HG03039 (cell line): ENCODE measurements around the gene RASEF.
"Not testable (repeated sequence)": the region's sequence is repeated elsewhere in the genome, so short reads cannot be mapped to it uniquely, and the experiment has no call there.

Source experiments
- ATAC-seq: cut with Tn5 transposase; IDR thresholded peaks from one replicate; pipeline ENCODE4 v1.9.1; 2021; ENCODE audit warnings: mild to moderate bottlenecking, moderate library complexity; ENCODE audit not compliant: unreplicated experiment

The RASEF gene

GRCh38 chr9:83062651-83063527 lies at the start of gene RASEF:
Gene RASEF, minus strand, starts transcription at chr9:83063142. Its CDS starts 275 bp downstream, at chr9:83062867.
- ATAC-seq: no peak

DNA sequence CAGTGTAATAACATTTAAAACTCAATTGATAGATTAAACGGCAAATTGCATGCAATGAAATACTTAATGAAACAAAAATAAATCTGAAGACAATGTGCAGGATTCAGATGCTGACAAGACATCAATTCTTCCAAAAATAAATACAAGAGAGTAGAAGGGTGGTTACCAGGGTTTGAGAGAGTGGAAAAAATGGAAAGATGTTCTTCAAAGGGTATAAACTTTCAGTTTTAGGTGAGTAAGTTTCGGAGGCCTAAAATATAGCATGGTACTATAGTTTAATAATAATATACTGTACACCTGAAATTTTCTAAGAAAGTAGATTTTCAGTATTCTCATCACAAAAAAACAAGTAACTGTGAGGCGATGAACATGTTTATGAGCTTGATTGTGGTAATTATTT lies 48.2 kb upstream of the RASEF start:
- ATAC-seq: no peak

- ATAC-seq: no peak
Observed at GRCh38 chr9:83109296-83109695, 46.4 kb upstream of the RASEF start.

DNA sequence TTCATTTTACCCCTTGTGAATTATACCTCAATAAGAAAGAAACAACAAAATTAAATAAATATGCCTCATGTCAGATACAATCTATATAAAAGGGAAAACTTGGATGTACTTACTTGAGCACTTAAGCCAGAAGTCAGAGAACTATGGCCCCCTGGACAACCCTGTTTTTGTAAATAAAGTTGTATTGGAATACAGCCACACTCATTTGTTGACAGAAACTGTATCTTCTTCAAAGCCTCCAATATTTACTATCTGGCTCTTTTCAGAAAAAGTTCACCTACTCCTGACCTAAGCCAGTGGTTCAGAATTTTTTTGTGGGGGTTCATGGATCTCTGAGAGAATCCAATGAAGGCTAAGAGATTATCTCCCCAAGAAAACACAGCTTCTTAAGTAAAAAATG lies 45.3 kb upstream of the RASEF start:
- no peak for ATAC-seq

- ATAC-seq: no peak
Observed at GRCh38 chr9:83106772-83107171, 43.8 kb upstream of the RASEF start.

- ATAC-seq: no peak
Observed at GRCh38 chr9:83106263-83106662, 43.3 kb upstream of the RASEF start.

- ATAC-seq: no peak
Observed at GRCh38 chr9:83097633-83098032, 34.7 kb upstream of the RASEF start.

- ATAC-seq: not testable (repeated sequence)
Observed at GRCh38 chr9:83093311-83093710, 30.4 kb upstream of the RASEF start.

DNA sequence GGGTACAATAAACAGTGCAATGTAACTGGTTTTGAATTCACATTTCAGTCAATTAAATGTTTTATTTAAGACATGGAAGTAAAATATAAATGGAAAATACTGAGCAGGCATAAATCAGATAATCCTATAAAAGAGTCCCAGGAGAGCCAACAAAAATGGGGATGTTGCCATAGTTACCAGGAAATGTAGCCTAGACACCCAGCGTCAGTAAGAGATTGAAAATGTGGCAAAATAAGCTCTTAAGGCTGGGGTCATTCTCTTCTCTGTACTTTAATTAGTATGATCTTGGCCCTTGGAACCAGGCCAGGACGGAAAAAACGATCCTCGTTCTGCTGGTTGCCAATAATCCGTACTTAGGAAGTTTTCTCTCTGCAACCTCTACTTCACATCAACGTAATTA lies 18.9 kb upstream of the RASEF start:
- no peak for ATAC-seq

DNA sequence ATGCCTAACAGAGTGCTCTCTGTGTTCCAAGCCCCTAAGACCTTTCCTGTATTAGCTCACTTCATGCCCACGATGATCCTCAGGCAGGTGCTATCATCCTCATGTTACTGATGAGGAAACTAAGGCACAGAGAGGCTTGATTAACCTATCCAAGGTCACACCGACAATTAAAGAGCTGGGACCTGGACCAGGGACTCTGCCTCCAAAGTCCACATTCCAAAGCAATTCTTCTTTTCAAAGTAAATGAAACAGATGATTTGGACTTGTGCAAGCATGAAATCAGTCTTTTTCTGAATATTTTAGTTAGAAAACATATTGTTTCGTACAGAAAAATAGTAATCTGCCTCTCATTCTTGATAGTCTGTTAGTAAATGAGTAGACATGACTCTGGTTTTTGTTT lies 18.1 kb upstream of the RASEF start:
- no peak for ATAC-seq

DNA sequence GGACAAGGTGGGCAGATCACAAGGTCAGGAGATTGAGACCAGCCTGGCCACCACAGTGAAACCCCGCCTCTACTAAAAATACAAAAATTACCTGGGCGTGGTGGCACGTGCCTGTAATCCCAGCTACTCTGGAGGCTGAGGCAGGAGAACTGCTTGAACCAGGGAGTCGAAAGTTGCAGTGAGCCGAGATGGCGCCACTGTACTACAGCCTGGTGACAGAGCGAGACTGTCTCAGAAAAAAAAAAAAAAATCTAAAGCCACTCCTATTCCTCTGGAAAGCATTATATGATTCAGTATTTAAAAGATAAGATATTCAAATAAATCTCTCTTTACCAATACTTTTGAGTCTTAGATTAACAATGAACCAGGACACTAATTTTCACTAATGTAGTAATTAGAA lies 13.0 kb upstream of the RASEF start:
- not testable (repeated sequence) for ATAC-seq

- not testable (repeated sequence) for ATAC-seq
Observed at GRCh38 chr9:83072498-83072897, 9.6 kb upstream of the RASEF start.

DNA sequence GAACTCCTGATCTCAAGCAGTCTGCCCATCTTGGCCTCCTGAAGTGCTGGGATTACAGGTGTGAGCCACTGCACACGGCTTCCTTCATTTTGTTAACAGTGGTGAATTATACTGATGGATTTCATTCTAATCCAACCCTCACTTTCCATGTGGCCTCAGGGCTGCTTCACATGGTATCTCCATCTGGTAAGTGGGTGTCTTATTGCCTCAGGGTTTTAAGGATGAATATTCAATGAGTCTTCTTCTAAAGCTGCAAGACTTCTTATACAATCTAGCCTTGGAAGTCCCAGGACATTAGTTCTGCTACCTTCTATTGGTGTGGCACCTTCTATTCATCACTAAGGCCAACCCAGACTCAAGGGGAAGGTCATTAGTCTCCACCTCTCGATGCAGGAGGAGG lies 8.7 kb upstream of the RASEF start:
- no peak for ATAC-seq

- ATAC-seq: no peak
Observed at GRCh38 chr9:83070261-83070660, 7.3 kb upstream of the RASEF start.

DNA sequence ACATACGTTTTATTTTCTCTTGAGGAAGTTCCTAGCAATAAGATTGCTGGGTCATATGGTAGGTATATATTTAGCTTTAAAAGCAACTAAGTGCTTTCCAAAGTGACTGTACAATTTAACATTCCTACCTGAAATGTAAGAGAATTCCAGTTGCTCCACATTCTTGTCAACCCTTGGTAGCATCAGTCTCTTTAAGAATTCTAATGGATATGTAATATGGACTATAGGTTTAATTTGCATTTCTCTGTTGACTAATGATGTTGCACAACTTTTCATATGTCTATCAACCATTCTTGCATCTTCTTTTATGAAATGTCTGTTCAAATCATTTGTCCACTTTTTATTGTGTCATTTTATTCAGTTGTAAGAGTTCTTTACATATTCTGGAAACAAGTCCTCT lies 6.7 kb upstream of the RASEF start:
- no peak for ATAC-seq

GRCh38 chr9:83068414-83068813 lies 5.5 kb upstream of the RASEF start:
- no peak for ATAC-seq

- no peak for ATAC-seq
Observed at GRCh38 chr9:83067579-83067978, 4.6 kb upstream of the RASEF start.

DNA sequence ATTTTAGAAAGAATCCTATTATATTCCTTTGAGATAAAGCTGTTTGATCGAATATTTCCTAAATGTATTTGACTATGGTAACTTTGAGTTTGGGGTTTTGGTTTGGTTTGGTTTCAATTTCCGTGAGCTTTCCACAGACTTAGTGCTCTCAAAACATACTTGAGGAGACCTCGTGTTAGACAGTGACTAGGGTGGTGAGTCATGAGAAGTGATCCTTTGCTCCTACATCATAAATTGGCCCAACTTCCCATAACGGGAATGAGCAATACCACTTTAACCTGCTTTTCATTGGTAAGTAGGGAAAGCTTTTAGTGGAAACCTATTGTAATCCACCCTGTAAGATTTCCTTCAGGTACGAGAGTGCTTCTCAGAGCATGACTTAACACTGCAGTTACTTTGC lies 3.8 kb upstream of the RASEF start:
- no peak for ATAC-seq

DNA sequence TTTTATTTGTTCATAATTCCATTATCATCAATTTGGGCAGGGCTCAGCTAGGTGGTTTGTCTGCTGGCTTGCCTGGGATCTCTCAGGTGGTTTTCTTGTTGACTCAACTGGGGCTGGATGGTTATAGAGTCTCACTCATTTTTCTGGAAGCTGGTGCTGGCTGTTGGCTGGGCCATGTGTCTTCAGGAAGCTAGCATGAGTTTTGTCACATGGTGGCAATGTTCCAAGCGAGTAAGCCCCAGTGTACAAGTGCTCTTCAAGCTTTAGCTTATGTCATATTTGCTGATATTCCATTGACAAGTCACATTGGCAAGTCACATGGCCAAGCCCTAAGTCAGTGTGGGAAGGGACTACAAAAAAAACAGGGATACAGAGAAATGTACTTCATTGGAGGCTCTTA lies 2.3 kb upstream of the RASEF start:
- ATAC-seq: no peak

DNA sequence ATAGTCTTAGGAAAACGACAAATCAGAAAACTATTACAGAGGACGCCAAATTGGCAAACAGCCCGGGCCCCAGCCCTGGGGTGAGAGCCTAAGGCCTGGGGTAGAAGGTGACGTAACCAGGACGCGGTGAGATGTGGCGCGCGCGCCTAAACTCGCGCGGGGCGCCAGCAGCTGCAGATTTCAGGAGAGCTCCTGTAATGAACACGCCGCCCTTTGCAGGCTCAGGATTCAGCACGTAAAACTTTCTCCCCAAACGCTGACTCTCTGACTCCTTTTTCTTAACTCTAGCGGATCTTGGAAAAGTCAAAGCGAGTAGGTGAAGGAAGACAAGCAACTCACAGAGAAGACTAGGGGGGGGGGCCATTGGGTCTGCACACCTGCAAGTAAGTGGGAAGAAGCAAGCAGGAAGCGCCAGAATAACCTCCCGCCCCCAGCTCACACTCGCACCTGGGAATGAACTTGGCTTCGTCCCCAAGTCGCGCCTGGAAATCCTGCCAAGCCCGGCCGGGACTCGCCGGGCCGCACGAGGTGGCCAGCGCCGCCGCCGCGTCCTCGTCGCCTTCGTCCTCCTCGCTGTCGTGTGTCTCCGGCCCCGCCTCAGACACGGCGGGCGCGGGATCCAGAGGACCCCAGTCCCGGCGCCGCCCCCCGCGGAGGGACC lies 822 bp downstream of the RASEF start:
- no peak for ATAC-seq

GRCh38 chr9:83061036-83061435 lies 1.9 kb downstream of the RASEF start:
- ATAC-seq: no peak

DNA sequence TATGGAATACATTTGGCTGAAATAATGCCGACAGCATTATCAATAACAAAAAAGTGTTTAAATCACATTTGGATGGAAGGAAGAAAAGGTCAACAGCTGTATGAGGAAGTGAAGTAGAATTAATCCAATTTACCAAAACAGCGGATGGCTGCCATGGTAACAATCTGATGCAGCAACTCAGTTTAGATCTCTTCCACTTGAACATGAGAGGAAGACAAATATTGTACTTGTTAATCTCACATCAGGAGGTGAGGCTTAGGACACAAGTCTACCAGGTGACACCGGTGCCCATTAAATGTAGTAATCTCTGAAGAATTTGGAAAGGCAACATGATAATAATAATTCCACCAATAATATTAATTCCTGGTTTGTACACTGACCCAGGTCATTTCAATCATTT lies 2.4 kb downstream of the RASEF start:
- ATAC-seq: no peak
